A673 (cell line): Measurements from ENCODE around the gene WWTR1.

Experiments used
- EZH2 ChIP-seq: fragments of 200-600 bp; sonication (generic); IDR thresholded peaks from 2 replicates; pipeline ENCODE4 v1.6.1; 2017; ENCODE audit warnings: borderline replicate concordance, low read depth, mild to moderate bottlenecking, mixed read lengths, antibody characterized with exemption, low read length; ENCODE audit not compliant: poor library complexity, severe bottlenecking
- TF ChIP-seq, protein P1 (sequence below): fragments of 300-800, 200-600 bp; sonication (generic); conservative IDR thresholded peaks from 2 replicates; pipeline ENCODE4 v1.5.1; 2017; ENCODE audit warnings: low read depth, mild to moderate bottlenecking, antibody characterized with exemption, low read length, moderate library complexity, mixed read lengths

DNA sequence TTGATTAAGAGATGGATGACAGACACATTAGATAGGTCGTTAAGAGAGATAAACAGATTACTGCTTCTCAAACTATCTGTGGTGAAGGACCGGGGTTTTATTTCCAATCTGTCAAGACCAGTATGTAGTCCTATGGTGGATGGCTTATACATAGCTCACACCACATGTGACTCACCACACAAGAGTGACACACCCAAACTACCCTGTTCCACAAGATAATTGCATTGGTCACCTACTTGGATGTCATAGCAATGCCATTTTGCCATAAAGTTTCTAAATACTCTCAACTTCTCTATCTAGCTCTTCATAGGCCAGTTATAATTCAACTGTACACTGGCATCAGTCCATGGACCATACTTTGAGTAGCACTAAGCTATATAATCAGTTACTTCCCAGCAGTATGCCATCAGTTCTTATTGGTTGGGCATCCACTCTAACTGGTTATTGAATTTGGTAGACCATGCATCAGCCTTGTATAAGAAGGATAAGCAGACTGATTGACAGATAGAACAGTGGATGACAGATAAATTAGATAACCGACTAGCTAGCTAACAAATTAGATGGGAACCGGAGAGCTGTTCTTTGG lies 11.6 kb downstream of the WWTR1 start:
- TF ChIP-seq, protein P1, sequence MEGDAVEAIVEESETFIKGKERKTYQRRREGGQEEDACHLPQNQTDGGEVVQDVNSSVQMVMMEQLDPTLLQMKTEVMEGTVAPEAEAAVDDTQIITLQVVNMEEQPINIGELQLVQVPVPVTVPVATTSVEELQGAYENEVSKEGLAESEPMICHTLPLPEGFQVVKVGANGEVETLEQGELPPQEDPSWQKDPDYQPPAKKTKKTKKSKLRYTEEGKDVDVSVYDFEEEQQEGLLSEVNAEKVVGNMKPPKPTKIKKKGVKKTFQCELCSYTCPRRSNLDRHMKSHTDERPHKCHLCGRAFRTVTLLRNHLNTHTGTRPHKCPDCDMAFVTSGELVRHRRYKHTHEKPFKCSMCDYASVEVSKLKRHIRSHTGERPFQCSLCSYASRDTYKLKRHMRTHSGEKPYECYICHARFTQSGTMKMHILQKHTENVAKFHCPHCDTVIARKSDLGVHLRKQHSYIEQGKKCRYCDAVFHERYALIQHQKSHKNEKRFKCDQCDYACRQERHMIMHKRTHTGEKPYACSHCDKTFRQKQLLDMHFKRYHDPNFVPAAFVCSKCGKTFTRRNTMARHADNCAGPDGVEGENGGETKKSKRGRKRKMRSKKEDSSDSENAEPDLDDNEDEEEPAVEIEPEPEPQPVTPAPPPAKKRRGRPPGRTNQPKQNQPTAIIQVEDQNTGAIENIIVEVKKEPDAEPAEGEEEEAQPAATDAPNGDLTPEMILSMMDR = no peak
- no peak for TF ChIP-seq EZH2
